HepG2 (cell line): Measurements from ENCODE around the gene IDS.
"Not testable (repeated sequence)": the region's sequence is repeated elsewhere in the genome, so short reads cannot be mapped to it uniquely, and the experiment has no call there.

ENCODE experiments used
- CBFB ChIP-seq: sonication (generic); formaldehyde crosslinking; IDR thresholded peaks from 2 replicates; pipeline ENCODE4 v1.4.0; 2020; ENCODE audit warnings: missing genetic modification reagents
- CTCF ChIP-seq: sonication (generic); formaldehyde crosslinking; IDR thresholded peaks from 2 replicates; pipeline ENCODE4 v1.5.0; 2020; ENCODE audit warnings: mild to moderate bottlenecking, missing genetic modification reagents, moderate library complexity
- EP300 ChIP-seq, 3 experiments: sonication (generic) in 1 of 3; formaldehyde crosslinking in 1 of 3; IDR thresholded peaks; 2 replicates each; pipeline versions ENCODE4 v1.5.1 to v1.6.1; 2011 to 2020; ENCODE audit warnings: low read depth in 2 of 3, low read length in 2 of 3, borderline replicate concordance in 1 of 3, improper control_type of control experiment in 1 of 3, mild to moderate bottlenecking in 1 of 3, missing genetic modification reagents in 1 of 3, moderate library complexity in 1 of 3
- HOMEZ ChIP-seq: IDR thresholded peaks from 2 replicates; pipeline ENCODE4 v1.6.1; 2016; ENCODE audit warnings: low read depth
- KDM1A ChIP-seq: IDR thresholded peaks from 2 replicates; pipeline ENCODE4 v1.6.1; 2016; ENCODE audit warnings: missing compliant biosample characterization
- RFX1 ChIP-seq: fragments of 450-650 bp; IDR thresholded peaks from 2 replicates; pipeline ENCODE4 v1.6.1; 2017
- SMC3 ChIP-seq: IDR thresholded peaks from 2 replicates; pipeline ENCODE4 v1.6.1; 2011; ENCODE audit warnings: low read length, improper control_type of control experiment
- TRIM24 ChIP-seq: sonication (generic); formaldehyde crosslinking; IDR thresholded peaks from 2 replicates; pipeline ENCODE4 v1.8.0; 2022; ENCODE audit warnings: mild to moderate bottlenecking, missing genetic modification reagents
- ZNF780A ChIP-seq: sonication (generic); formaldehyde crosslinking; IDR thresholded peaks from 2 replicates; pipeline ENCODE4 v1.8.0; 2022; ENCODE audit warnings: mild to moderate bottlenecking, missing genetic modification reagents, moderate library complexity

- TF ChIP-seq EP300 (IDR thresholded peaks at IDR 0.05; ENCODE audit: low read depth in 2 of 2, low read length in 2 of 2); EP300 (CRISPR knock-in tag; IDR thresholded peaks at IDR 0.05; ENCODE audit: borderline replicate concordance); TRIM24 (CRISPR knock-in tag); RFX1; KDM1A (CRISPR knock-in tag); HOMEZ; ZNF780A; CTCF (CRISPR knock-in tag); CBFB (CRISPR knock-in tag); SMC3: not testable (repeated sequence)
These were observed 28.9 kb upstream of the IDS start for GRCh38 chrX:149533999-149534398.
